ENCODE measurements around the gene DSTYK.

- no peak for TF ChIP-seq CTCF (IDR thresholded peaks at IDR 0.05; ENCODE audit: insufficient read depth, low read depth, low read length)
- TF ChIP-seq EZH2 (IDR thresholded peaks at IDR 0.05; ENCODE audit: insufficient read depth, low read length): no peak
Measured at GRCh38 chr1:205122489-205122882, 89.0 kb downstream of the DSTYK start.

All from astrocyte (in vitro differentiated cells and primary cell).